WERI-Rb-1 (cell line): ENCODE measurements around the gene ADAMTS12.

Source experiments
- DNase-seq: peaks from one replicate; pipeline ENCODE4 v3.0.0-alpha.2; 2020
- H3K27ac ChIP-seq: fragments of 250-450 bp; sonication (Bioruptor Pico); 2 replicates; pipeline ENCODE4 v1.5.1; 2020; ENCODE audit warnings: mild to moderate bottlenecking, moderate library complexity
- H3K27me3 ChIP-seq: fragments of 250-450 bp; sonication (Bioruptor Pico); 2 replicates; pipeline ENCODE4 v1.5.1; 2021; ENCODE audit warnings: mild to moderate bottlenecking, low read depth, moderate library complexity; ENCODE audit not compliant: insufficient read depth, severe bottlenecking
- H3K36me3 ChIP-seq: fragments of 250-450 bp; sonication (Bioruptor Pico); 2 replicates; pipeline ENCODE4 v1.5.1; 2020; ENCODE audit warnings: mild to moderate bottlenecking, moderate library complexity
- H3K4me3 ChIP-seq: 2 replicates; pipeline ENCODE4 v1.5.1; 2011; ENCODE audit warnings: low read depth, mild to moderate bottlenecking, control low read depth, low read length
- H3K9me3 ChIP-seq: fragments of 250-450 bp; sonication (Bioruptor Pico); 2 replicates; pipeline ENCODE4 v1.5.1; 2021; ENCODE audit warnings: mild to moderate bottlenecking, moderate library complexity; ENCODE audit not compliant: severe bottlenecking
- TF ChIP-seq, protein P1 (sequence below): IDR thresholded peaks from 2 replicates; pipeline ENCODE4 v1.5.1; 2011; ENCODE audit warnings: low read depth, mild to moderate bottlenecking, control low read depth, inconsistent platforms, low read length

ADAMTS12 gene

DNA sequence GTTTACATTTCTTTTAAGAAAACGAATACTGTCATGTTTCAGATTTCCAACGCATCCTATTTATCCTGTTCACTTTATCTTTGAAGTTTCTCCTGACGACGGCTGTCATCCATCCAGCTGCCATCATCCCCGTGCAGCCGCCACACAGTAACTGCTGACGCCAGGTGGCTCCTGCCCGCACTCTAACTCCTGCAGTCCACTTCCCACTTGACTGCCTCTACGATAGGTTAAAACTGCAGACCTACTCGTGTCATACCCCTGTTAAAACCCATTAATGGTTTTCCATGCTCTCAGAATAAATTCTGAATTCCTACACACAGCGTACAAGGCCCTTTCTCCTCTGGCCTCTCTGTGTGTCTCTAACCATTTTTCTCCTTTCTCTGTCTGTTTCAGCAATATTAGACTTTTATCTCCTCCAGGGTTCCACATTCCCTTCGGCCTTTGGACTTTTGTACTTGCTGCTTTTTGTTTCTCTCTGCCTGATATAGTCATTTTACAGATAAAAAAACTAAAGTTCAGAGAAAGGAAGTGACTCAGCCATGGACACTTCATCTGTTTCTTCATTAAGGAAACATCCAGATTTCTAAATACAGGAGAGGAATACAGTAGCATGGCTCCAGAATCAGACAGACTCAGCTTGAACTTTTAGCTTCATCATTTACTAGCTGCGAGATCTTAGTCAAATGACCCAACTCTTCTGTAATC lies 84.9 kb downstream of the ADAMTS12 start:
- H3K36me3 ChIP-seq: no peaks in the 10 kb centered on the region
- H3K27me3 ChIP-seq: peaks cover 85% of the 10 kb centered on the region
- H3K27ac ChIP-seq: no peak overlapping the region
- TF ChIP-seq, protein P1, sequence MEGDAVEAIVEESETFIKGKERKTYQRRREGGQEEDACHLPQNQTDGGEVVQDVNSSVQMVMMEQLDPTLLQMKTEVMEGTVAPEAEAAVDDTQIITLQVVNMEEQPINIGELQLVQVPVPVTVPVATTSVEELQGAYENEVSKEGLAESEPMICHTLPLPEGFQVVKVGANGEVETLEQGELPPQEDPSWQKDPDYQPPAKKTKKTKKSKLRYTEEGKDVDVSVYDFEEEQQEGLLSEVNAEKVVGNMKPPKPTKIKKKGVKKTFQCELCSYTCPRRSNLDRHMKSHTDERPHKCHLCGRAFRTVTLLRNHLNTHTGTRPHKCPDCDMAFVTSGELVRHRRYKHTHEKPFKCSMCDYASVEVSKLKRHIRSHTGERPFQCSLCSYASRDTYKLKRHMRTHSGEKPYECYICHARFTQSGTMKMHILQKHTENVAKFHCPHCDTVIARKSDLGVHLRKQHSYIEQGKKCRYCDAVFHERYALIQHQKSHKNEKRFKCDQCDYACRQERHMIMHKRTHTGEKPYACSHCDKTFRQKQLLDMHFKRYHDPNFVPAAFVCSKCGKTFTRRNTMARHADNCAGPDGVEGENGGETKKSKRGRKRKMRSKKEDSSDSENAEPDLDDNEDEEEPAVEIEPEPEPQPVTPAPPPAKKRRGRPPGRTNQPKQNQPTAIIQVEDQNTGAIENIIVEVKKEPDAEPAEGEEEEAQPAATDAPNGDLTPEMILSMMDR: no peak
- no peaks in the 10 kb centered on the region for H3K9me3 ChIP-seq
- DNase-seq: no peak
- no peak overlapping the region for H3K4me3 ChIP-seq

DNA sequence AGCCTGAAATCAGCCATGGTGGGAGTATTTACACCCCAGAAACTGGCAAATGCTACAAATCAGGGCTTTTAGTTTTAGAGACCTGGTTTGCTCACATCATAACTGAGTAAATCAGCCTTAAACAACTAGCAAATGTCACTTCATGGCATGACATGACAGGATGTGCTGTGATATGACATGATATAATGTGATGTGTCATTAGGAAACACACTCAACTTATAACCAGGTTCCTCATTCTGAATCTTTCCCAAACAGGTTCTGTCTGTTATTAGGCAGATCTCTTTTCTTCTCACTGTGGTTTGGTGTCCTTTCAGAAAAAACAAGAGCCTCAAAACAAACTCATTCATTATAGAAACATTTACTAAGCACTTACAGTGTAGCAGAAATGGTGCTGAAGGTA lies 90.5 kb downstream of the ADAMTS12 start:
- no peak overlapping the region for H3K4me3 ChIP-seq
- H3K36me3 ChIP-seq: no peaks in the 10 kb centered on the region
- TF ChIP-seq, protein P1: no peak
- H3K27ac ChIP-seq: no peak overlapping the region
- no peak for DNase-seq
- peaks cover 3% of the 10 kb centered on the region for H3K9me3 ChIP-seq
- H3K27me3 ChIP-seq: peaks cover 87% of the 10 kb centered on the region

DNA sequence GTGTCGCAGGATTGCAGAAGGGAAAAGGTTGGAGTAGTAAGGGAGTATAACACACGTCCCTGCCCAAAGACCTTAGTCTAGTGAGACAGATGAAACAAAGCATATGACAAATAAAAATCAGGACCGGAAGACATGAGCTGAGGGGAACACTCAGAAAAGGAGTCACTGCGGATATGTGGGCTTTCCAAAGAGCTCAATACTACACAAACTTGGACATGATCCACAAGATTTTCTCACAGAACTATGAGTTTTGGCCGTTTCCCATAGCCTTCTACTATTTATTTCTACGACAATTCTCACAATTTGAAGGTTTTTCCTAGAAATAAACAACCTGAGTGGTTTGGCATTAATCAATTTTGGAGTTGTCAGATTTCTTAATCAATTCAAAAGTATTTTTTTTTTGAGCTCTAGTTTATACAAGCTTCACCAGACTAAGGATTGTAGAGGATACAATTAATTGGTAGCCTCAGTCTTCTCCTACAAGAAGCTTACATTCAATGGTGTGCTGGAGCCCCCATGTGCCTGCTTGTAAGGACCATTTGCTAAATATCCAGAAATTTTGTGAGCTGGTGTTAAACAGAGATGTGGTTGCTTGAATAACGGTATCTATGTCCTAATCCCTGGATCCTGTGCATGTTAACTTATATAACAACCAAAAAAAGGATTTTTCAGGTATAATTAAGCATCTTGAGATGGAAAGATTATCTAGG lies 91.4 kb downstream of the ADAMTS12 start:
- DNase-seq: no peak
- Histone ChIP-seq H3K9me3 (peaks cover 3% of the 10 kb centered on the region), H3K36me3 (no peaks in the 10 kb centered on the region), H3K4me3 (no peak overlapping the region), H3K27ac (no peak overlapping the region), H3K27me3 (peaks cover 88% of the 10 kb centered on the region)
- TF ChIP-seq, protein P1: no peak

DNA sequence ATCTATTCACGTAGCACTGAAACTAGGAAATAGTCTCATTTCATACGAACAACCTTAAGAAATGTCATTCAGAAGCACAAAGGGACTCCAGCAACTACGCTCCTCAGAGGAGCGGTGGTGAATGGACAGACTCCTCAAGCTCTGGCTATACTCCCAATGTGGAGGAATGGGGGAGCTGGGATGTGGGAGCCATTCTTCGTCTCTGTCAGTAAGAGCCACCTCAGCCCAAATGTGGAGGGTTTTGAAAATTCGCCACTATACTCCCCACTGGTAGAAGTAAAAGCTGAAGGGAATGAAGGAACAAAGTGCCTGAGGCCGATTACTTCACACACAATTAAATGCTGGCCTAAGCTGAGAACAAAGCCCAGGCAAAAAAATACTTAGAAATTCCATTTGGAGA lies 96.3 kb downstream of the ADAMTS12 start:
- Histone ChIP-seq H3K36me3 (no peaks in the 10 kb centered on the region), H3K9me3 (peaks cover 3% of the 10 kb centered on the region), H3K27me3 (peaks cover 80% of the 10 kb centered on the region), H3K27ac (no peak overlapping the region), H3K4me3 (no peak overlapping the region)
- TF ChIP-seq, protein P1: no peak
- DNase-seq: no peak

DNA sequence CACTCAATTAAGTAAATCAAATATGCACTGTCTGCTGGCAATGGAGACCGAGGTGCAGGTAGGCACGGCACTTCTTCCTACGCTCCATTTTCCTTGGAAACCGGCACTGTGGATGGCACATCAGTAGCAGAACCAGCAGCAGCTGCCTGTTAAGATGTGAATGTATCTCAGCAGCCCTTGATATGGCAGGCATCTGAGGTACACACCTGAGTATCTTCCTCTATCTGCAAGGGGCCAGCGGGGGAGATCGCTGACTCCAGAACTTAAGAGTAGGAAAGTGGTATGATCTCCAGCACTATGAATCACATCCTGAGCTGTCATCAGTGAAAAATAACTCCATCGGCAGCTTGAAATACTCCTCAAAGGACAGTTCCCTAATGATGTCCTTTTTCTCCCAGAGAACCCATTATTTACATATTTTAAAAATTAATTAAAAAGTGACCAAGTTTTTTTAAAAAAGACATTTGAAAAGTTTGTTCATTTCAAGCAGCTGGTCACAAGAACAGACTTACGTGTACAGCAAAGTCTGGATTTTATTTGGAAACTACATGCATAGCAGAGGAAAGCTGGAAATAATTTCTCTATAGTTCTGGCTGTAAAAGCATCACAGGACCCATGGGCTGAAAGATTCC lies 97.1 kb downstream of the ADAMTS12 start:
- no peak for DNase-seq
- TF ChIP-seq, protein P1: no peak
- H3K36me3 ChIP-seq: no peaks in the 10 kb centered on the region
- H3K9me3 ChIP-seq: peaks cover 3% of the 10 kb centered on the region
- H3K27me3 ChIP-seq: peaks cover 77% of the 10 kb centered on the region
- H3K27ac ChIP-seq: no peak overlapping the region
- H3K4me3 ChIP-seq: no peak overlapping the region
